Measurements from ENCODE around the gene C20orf141. TPM values are rescaled to one million over a fixed set of nuclear protein-coding genes. Genes with fewer than 3 reads are reported as not detected.

The C20orf141 gene
- total RNA-seq, 1 donor from 2014 or later, result not detected

DNA sequence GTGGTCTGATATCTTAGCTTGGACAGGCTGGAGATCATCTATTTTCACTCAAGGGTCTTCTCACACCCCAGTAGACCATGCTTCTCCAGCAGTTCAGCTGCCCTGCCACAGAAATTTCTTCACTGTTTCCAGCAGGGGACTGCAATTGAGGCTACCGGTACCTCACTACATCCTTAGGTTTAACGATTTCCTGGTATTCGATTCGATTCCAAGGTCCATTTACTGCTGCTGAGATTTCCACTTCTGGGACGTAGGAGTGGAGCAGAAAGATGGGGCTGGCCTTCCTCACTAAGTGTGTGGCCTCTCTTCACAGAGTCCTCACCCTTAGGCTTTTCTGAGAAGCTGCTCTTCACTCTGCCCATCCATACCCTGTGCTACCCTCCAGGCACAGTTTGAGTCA, 31.9 kb downstream of the C20orf141 start:
- no peak for DNase-seq (ENCODE audit: low spot score)

- DNase-seq (ENCODE audit: low spot score), result no peak
These were observed 33.0 kb downstream of the C20orf141 start for GRCh38 chr20:2847802-2848201.

DNA sequence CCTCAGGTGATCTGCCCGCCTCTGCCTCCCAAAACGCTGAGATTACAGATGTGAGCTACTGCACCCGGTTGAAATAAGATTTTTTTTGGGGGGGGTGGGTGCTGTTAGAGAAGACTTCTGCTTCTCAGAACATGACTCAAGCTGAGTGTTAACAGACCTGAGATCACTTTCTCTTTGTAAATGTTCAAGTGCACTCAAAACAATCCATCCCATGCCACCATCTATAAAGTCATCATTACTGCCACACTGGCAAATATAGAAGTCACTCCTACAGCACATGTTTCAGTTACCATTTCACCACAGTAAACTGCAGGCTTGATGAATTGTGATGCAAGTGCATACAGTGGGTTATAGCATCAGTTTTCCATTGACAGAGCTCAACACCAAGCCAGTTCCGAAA, 34.7 kb downstream of the C20orf141 start:
- DNase-seq (ENCODE audit: low spot score), result no peak

DNA sequence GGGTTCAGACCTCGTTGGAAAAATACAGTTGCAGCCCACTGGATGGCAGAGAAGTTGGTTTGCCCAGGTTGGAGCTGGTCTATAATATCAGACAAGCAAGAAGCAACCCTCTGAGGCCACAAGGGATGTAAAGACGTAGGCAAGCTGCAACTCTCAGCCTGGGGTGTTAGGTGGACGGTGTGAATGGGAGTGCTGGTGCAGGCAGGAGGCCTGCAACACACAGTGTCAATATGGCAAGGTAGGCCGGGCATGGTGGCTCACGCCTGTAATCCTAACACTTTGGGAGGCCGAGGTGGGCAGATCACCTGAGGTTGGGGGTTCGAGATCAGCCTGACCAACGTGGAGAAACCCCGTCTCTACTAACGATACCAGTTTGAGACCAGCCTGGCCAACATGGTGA, 36.3 kb downstream of the C20orf141 start:
- DNase-seq (ENCODE audit: low spot score), result no peak

GRCh38 chr20:2858591-2858990, 43.8 kb downstream of the C20orf141 start:
- DNase-seq (ENCODE audit: low spot score), result no peak

GRCh38 chr20:2859330-2860121, 44.7 kb downstream of the C20orf141 start:
- no peak for DNase-seq (ENCODE audit: low spot score)

DNA sequence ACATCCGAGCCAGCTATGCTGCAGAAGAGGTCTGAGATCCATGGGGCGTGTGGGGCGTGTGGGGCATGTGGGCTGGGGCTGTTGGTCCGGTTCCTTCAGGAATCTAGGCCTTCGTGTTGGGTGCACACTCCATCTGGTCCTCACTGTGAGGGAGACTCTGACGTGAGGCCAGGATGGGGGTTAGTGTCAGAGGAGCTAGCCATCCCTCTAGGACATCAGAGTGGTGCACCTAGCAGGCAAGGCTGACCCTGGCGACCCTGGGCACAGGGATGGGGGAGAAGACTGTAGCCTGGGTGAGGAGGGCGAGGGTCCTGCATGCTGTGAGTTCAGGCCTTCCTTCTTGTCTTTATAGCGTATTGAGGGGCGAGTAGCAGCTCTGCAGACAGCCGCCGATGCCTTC, 49.8 kb downstream of the C20orf141 start:
- DNase-seq (ENCODE audit: low spot score), result no peak

DNA sequence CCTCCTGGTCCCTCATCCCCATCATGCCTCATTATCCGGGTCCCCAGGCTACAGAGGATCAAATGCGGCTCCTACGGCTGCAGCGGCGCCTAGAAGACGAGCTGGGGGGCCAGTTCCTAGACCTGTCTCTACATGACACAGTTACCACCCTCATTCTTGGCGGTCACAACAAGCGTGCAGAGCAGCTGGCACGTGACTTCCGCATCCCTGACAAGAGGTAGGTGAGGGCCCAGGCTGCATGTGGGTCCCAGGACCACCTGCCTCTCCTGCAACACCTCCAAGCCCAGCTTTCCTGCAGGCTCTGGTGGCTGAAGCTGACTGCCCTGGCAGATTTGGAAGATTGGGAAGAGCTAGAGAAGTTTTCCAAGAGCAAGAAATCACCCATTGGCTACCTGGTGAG, 50.3 kb downstream of the C20orf141 start:
- no peak for DNase-seq (ENCODE audit: low spot score)

Other genes starting within 250 kb of the C20orf141 start
- gene NOP56, start 162.4 kb upstream of the C20orf141 start, total RNA-seq, result 179 TPM
- gene IDH3B, start 150.8 kb upstream of the C20orf141 start, total RNA-seq, result 79.8 TPM
- gene EBF4, start 122.2 kb upstream of the C20orf141 start, total RNA-seq, result 30.3 TPM
- 3.0 TPM for gene CPXM1, start 14.4 kb upstream of the C20orf141 start, total RNA-seq
- not detected for gene TMEM239, start 1.4 kb downstream of the C20orf141 start, total RNA-seq
- 53.5 TPM for gene PCED1A, start 25.7 kb downstream of the C20orf141 start, total RNA-seq
- gene VPS16, start 25.8 kb downstream of the C20orf141 start, total RNA-seq, result 38.0 TPM
- 79.5 TPM for gene PTPRA, start 58.5 kb downstream of the C20orf141 start, total RNA-seq
- gene GNRH2, start 228.6 kb downstream of the C20orf141 start, total RNA-seq, result 1.5 TPM
- 49.6 TPM for gene MRPS26, start 231.1 kb downstream of the C20orf141 start, total RNA-seq

Measured in ureter (tissue), 1 donor.